K562 (cell line): Measurements from ENCODE around the gene RASEF. TPM values are rescaled to one million over a fixed set of nuclear protein-coding genes. Genes with fewer than 3 reads are reported as not detected.

ENCODE experiments used
- ATAC-seq: fragments of 200-7000 bp; cut with Tn5 transposase; 3 replicates; pipeline ENCODE4 v1.9.1; 2020; ENCODE audit warnings: moderate library complexity
- BruUV-seq: library from RNA; stranded (reverse); fragments of 400-500 nt; replicated peaks from 2 replicates; lab custom pipeline; 2021; lab: Mats Ljungman, UMichigan
- CTCF ChIA-PET: fragments of 300-600 bp; formaldehyde crosslinking; extraction: SDS; loops from one replicate; lab custom pipeline; 2021; ENCODE audit warnings: low intra/inter-chr PET ratio; lab: Yijun Ruan, JAX
- POLR2A ChIA-PET: fragments of 300-600, 350-650 bp; sonication (Branson Sonifier 250); formaldehyde crosslinking; extraction: SDS; loops from one replicate; lab custom pipeline; 2021; ENCODE audit warnings: antibody characterized with exemption, inconsistent platforms; lab: Yijun Ruan, JAX
- DNase-seq, 4 experiments: peaks; one replicate each; pipeline versions ENCODE4 v3.0.0 to v3.0.0-alpha.2; 2011 to 2018; ENCODE audit warnings: low spot score in 3 of 4, mixed read lengths in 3 of 4; ENCODE audit errors: extremely low read depth in 1 of 4
- FAIRE-seq: peaks from 2 replicates; lab custom pipeline; 2011; peaks lifted over from hg19 to GRCh38; lab: Jason Lieb, UNC
- H2AFZ ChIP-seq: 2 replicates; pipeline ENCODE4 v1.6.0; 2011; ENCODE audit warnings: low read depth, low read length, control low read depth, inconsistent platforms
- H3K27ac ChIP-seq: fragments of 200-600 bp; 3 replicates; pipeline ENCODE4 v1.8.0; 2011; ENCODE audit warnings: low read depth, mild to moderate bottlenecking, control low read depth, inconsistent platforms, low read length, moderate library complexity, mixed read lengths; ENCODE audit errors: extremely low read depth
- H3K27me3 ChIP-seq, 2 experiments: fragments of 300-600 bp in 1 of 2; 2 replicates in 1 of 2; 3 replicates in 1 of 2; pipeline versions ENCODE4 v1.6.0 to v1.8.0; 2011; ENCODE audit warnings: inconsistent platforms in 2 of 2, low read length in 2 of 2, mild to moderate bottlenecking in 1 of 2, mixed read lengths in 1 of 2, moderate library complexity in 1 of 2; ENCODE audit not compliant: control insufficient read depth in 2 of 2, insufficient read depth in 2 of 2
- H3K36me3 ChIP-seq: fragments of 300-600 bp; 3 replicates; pipeline ENCODE4 v1.8.0; 2011; ENCODE audit warnings: mild to moderate bottlenecking, low read length, inconsistent platforms; ENCODE audit not compliant: control insufficient read depth, insufficient read depth
- H3K4me1 ChIP-seq, 2 experiments: fragments of 200-600 bp in 1 of 2; replicated peaks in 1 of 2; 2 replicates in 1 of 2; 3 replicates in 1 of 2; pipeline versions ENCODE4 v1.5.1 to v1.8.0; 2011; ENCODE audit warnings: inconsistent platforms in 2 of 2, low read length in 2 of 2, mild to moderate bottlenecking in 1 of 2, mixed read lengths in 1 of 2, moderate library complexity in 1 of 2; ENCODE audit not compliant: control insufficient read depth in 2 of 2, insufficient read depth in 2 of 2
- H3K4me2 ChIP-seq: 2 replicates; pipeline ENCODE4 v1.6.1; 2011; ENCODE audit warnings: low read length, control low read depth, inconsistent platforms, mixed read lengths; ENCODE audit not compliant: insufficient read depth
- H3K4me3 ChIP-seq: fragments of 200-600 bp; sonication (generic), shearing (Covaris generic); 2 replicates; pipeline ENCODE4 v1.5.1; 2016; ENCODE audit warnings: control low read depth, inconsistent platforms
- H3K79me2 ChIP-seq: fragments of 200-600 bp; 3 replicates; pipeline ENCODE4 v1.8.0; 2011; ENCODE audit warnings: low read length, inconsistent platforms; ENCODE audit not compliant: control insufficient read depth, insufficient read depth
- H3K9ac ChIP-seq, 2 experiments: 2 replicates each; pipeline versions ENCODE4 v1.6.0 to v1.6.1; 2011; ENCODE audit warnings: low read depth in 2 of 2, low read length in 2 of 2, control low read depth in 1 of 2, inconsistent platforms in 1 of 2, mild to moderate bottlenecking in 1 of 2, mixed read lengths in 1 of 2; ENCODE audit not compliant: insufficient read depth in 1 of 2
- H3K9me1 ChIP-seq: one replicate; pipeline ENCODE4 v1.6.0; 2011; ENCODE audit warnings: inconsistent platforms, mild to moderate bottlenecking, low read length, moderate library complexity; ENCODE audit not compliant: control insufficient read depth, insufficient read depth
- H3K9me3 ChIP-seq: replicated peaks from 2 replicates; pipeline ENCODE4 v1.5.1; 2011; ENCODE audit warnings: low read depth, low read length, inconsistent platforms; ENCODE audit not compliant: control insufficient read depth, insufficient read depth
- H4K20me1 ChIP-seq: replicated peaks from 2 replicates; pipeline ENCODE4 v1.6.1; 2011; ENCODE audit warnings: low read length, inconsistent platforms, mixed read lengths; ENCODE audit not compliant: control insufficient read depth, insufficient read depth
- GABPA ChIP-seq: fragments of 200-800 bp; sonication (Bioruptor generic); conservative IDR thresholded peaks from 2 replicates; pipeline ENCODE4 v1.6.1; 2016; ENCODE audit warnings: low read depth, missing genetic modification characterization, missing compliant biosample characterization
- GATAD2A ChIP-seq: fragments of 450-650 bp; IDR thresholded peaks from 2 replicates; pipeline ENCODE4 v1.6.1; 2017
- MAX ChIP-seq: sonication (generic); formaldehyde crosslinking; IDR thresholded peaks from 2 replicates; pipeline ENCODE4 v1.9.0; 2022; ENCODE audit warnings: mild to moderate bottlenecking, missing genetic modification reagents
- MBD1 ChIP-seq: fragments of 250-450 bp; sonication (Bioruptor Pico); IDR thresholded peaks from 2 replicates; pipeline ENCODE4 v1.8.0; 2022; ENCODE audit warnings: inconsistent platforms
- MED1 ChIP-seq: sonication (generic); formaldehyde crosslinking; IDR thresholded peaks from 2 replicates; pipeline ENCODE4 v1.8.1; 2023; ENCODE audit warnings: missing genetic modification reagents, borderline replicate concordance
- POLR2B ChIP-seq: fragments of 450-650 bp; IDR thresholded peaks from 2 replicates; pipeline ENCODE4 v1.6.1; 2018; ENCODE audit warnings: low read depth; ENCODE audit not compliant: partially characterized antibody
- PRDM10 ChIP-seq: fragments of 450-650 bp; IDR thresholded peaks from 2 replicates; pipeline ENCODE4 v1.6.1; 2018; ENCODE audit not compliant: partially characterized antibody
- SMAD4 ChIP-seq: fragments of 250-450 bp; sonication (Bioruptor Pico); conservative IDR thresholded peaks from 2 replicates; pipeline ENCODE4 v1.8.0; 2021; ENCODE audit warnings: inconsistent platforms, mild to moderate bottlenecking, moderate library complexity
- SRSF1 ChIP-seq: fragments of 200-400 bp; formaldehyde crosslinking; IDR thresholded peaks from 2 replicates; pipeline ENCODE4 v1.6.1; 2017; ENCODE audit warnings: mild to moderate bottlenecking, low read depth, low read length, moderate library complexity
- TSC22D4 ChIP-seq: fragments of 450-650 bp; IDR thresholded peaks from 2 replicates; pipeline ENCODE4 v1.6.1; 2016; ENCODE audit warnings: missing genetic modification characterization, missing biosample characterization, control low read depth
- WHSC1 ChIP-seq: IDR thresholded peaks from one replicate; pipeline ENCODE4 v1.6.1; 2012; ENCODE audit warnings: low read length, control low read depth, inconsistent platforms
- ZBTB26 ChIP-seq: fragments of 450-650 bp; formaldehyde crosslinking; IDR thresholded peaks from 2 replicates; pipeline ENCODE4 v1.4.0; 2022; ENCODE audit warnings: missing genetic modification characterization
- ZBTB43 ChIP-seq: sonication (generic); formaldehyde crosslinking; IDR thresholded peaks from 2 replicates; pipeline ENCODE4 v1.8.0; 2023; ENCODE audit warnings: mild to moderate bottlenecking, missing genetic modification reagents
- ZNF133 ChIP-seq: fragments of 250-450 bp; sonication (Bioruptor Pico); IDR thresholded peaks from 2 replicates; pipeline ENCODE4 v1.4.0; 2020; ENCODE audit warnings: mild to moderate bottlenecking
- ZNF778 ChIP-seq: fragments of 450-650 bp; formaldehyde crosslinking; IDR thresholded peaks from 2 replicates; pipeline ENCODE4 v1.4.0; 2020; ENCODE audit warnings: mild to moderate bottlenecking, moderate library complexity
- WGBS: fragments of 100-300 bp; shearing (Covaris generic); methylation state at CpG from one replicate; pipeline ENCODE4 v1.1.6; 2016; ENCODE audit warnings: low coverage, mixed read lengths; ENCODE audit not compliant: insufficient coverage; ENCODE audit errors: missing lambda C conversion rate; 5-methylcytosine and 5-hydroxymethylcytosine counted together
- in situ Hi-C: fragments of 300-500 bp; cut with MboI; formaldehyde crosslinking; loops from 4 replicates; pipeline ENCODE4 v1.15.0; 2018; ENCODE audit warnings: inconsistent platforms, mixed read lengths
- intact Hi-C: fragments of 100-400 bp; cut with micrococcal nuclease; formaldehyde crosslinking; loops from 2 replicates; pipeline ENCODE4 v1.14.2; 2022
- polyA plus RNA-seq, 8 experiments: library from polyadenylated mRNA; depleted of rRNA in 4 of 8; stranded (reverse) in 5 of 8; unstranded in 3 of 8; fragments of >200 nt; fragmentation: Nextera tagmentation in 2 of 8; fragmentation: Illumina TruSeq in 1 of 8; extraction: Ambion mirVana in 2 of 8; extraction: Trizol in 1 of 8; gene quantifications; 2 replicates each; pipeline versions ENCODE4 v1.2.1 to v1.2.3, GENCODE V29; 2011 to 2014; ENCODE audit warnings: inconsistent platforms in 1 of 8, missing spikeins in 1 of 8
- total RNA-seq, 7 experiments: library from RNA; depleted of rRNA in 6 of 7; stranded (reverse); fragments of >200 nt in 6 of 7; fragmentation: Illumina TruSeq in 2 of 7; extraction: Trizol in 2 of 7; gene quantifications; 2 replicates each; pipeline versions ENCODE4 v1.2.1 to v1.2.3, GENCODE V29; 2011 to 2021; ENCODE audit warnings: low replicate concordance in 1 of 7

Gene RASEF
- total and polyA plus RNA-seq, 9 of the 15 experiments (the other 6 are each of a cell fraction or from before 2014, with no cell fraction given), result 0.01 to 0.18 (median 0.11) TPM; not detected in 4

- TF ChIP-seq GABPA (tag) (no peak), SRSF1 (no peak), MAX (CRISPR knock-in tag) (no peak), ZBTB43 (CRISPR knock-in tag) (no peak), MED1 (CRISPR knock-in tag) (no peak), ZNF133 (no peak), POLR2B (no peak), ZBTB26 (CRISPR knock-in tag) (no peak), PRDM10 (no peak), TSC22D4 (no peak), GATAD2A (no peak), SMAD4 (no peak), ZNF778 (CRISPR knock-in tag) (no peak), MBD1 (CRISPR knock-in tag) (no peak), WHSC1 (no peak)
Measured at GRCh38 chr9:82934949-82935348, 128.0 kb downstream of the RASEF start.

More at GRCh38 chr9:82934949-82935348, 128.0 kb downstream of the RASEF start:
- Histone ChIP-seq H3K9me3 (no peaks in the 10 kb centered on the region), H3K79me2 (no peaks in the 10 kb centered on the region), H3K27me3 (no peaks in the 10 kb centered on the region), H3K4me2 (no peak overlapping the region), H2AFZ (no peak overlapping the region), H3K9ac (no peak overlapping the region), H3K4me1 (no peaks in the 10 kb centered on the region), H4K20me1 (no peaks in the 10 kb centered on the region), H3K9me1 (no peaks in the 10 kb centered on the region), H3K4me3 (no peak overlapping the region), H3K36me3 (no peaks in the 10 kb centered on the region), H3K27ac (no peak overlapping the region)
- ChIA-PET CTCF (no interaction called here), POLR2A (no interaction called here)
- DNase-seq, result no peak
- no peak for FAIRE-seq
- 6% methylated on average over 2 of the region's 2 CpGs for WGBS
- intact Hi-C loops (no loop called here), in situ Hi-C loops (no loop called here)
- BruUV-seq, result no TSS peak
- no peak for ATAC-seq
